Omental fat pad (tissue), 4 donors: ENCODE results near the gene GLP2R. TPM values are rescaled to one million over a fixed set of nuclear protein-coding genes. Genes with fewer than 3 reads are reported as not detected.

Experiments
- ATAC-seq: fragments of 150-250 bp; one replicate; pipeline ENCODE4 v1.9.1; 2016; ENCODE audit warnings: mild to moderate bottlenecking, moderate library complexity; ENCODE audit not compliant: low FRiP score
- DNase-seq: peaks from one replicate; pipeline ENCODE4 v3.0.0-alpha.2; 2019; ENCODE audit warnings: low spot score
- total RNA-seq, 4 donors: library from RNA; depleted of rRNA; stranded (reverse); fragments of >200 nt; gene quantifications; one replicate each; pipeline ENCODE4 v1.1.0, GENCODE V29; 2016
- TF ChIP-seq, protein P1 (sequence below), 3 donors: fragments of 450-650 bp; IDR thresholded peaks; one replicate each; pipeline ENCODE4 v1.5.1; 2016 to 2017; ENCODE audit warnings: antibody characterized with exemption in 3 of 3, mild to moderate bottlenecking in 3 of 3, moderate library complexity in 2 of 3

GLP2R gene
- total RNA-seq, 4 donors from 2014 or later, result 11.2 to 33.0 (median 21.3) TPM

- ATAC-seq, result no peak
- TF ChIP-seq, protein P1, sequence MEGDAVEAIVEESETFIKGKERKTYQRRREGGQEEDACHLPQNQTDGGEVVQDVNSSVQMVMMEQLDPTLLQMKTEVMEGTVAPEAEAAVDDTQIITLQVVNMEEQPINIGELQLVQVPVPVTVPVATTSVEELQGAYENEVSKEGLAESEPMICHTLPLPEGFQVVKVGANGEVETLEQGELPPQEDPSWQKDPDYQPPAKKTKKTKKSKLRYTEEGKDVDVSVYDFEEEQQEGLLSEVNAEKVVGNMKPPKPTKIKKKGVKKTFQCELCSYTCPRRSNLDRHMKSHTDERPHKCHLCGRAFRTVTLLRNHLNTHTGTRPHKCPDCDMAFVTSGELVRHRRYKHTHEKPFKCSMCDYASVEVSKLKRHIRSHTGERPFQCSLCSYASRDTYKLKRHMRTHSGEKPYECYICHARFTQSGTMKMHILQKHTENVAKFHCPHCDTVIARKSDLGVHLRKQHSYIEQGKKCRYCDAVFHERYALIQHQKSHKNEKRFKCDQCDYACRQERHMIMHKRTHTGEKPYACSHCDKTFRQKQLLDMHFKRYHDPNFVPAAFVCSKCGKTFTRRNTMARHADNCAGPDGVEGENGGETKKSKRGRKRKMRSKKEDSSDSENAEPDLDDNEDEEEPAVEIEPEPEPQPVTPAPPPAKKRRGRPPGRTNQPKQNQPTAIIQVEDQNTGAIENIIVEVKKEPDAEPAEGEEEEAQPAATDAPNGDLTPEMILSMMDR (IDR thresholded peaks at IDR 0.05), result no peak
- no peak for DNase-seq
These were observed 23.0 kb upstream of the GLP2R start for GRCh38 chr17:9802697-9803096.

DNA sequence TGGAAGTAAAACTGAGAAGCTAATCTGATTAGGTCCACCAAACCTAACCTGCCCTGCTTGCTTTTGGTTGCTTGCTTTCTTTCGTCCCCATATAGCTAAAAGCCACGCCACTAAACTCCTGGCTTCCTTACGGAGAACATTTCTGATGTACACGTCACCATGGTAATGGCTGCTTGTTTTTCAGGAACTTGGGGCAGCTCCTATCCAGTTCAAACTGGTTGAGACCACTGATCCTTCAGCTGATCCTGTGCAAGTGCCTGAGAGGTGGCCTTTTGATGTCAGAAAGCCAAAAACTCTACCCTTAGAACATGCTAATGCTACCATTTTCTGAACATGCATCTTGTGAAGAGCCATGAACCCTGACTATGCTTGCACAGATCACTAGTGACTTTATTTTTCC lies 20.0 kb upstream of the GLP2R start:
- TF ChIP-seq, protein P1 (IDR thresholded peaks at IDR 0.05), result no peak
- DNase-seq (no peak), ATAC-seq (no peak)

GRCh38 chr17:9806699-9807098 lies 19.0 kb upstream of the GLP2R start:
- ATAC-seq, result no peak
- no peak for DNase-seq
- TF ChIP-seq, protein P1 (IDR thresholded peaks at IDR 0.05), result no peak

DNA sequence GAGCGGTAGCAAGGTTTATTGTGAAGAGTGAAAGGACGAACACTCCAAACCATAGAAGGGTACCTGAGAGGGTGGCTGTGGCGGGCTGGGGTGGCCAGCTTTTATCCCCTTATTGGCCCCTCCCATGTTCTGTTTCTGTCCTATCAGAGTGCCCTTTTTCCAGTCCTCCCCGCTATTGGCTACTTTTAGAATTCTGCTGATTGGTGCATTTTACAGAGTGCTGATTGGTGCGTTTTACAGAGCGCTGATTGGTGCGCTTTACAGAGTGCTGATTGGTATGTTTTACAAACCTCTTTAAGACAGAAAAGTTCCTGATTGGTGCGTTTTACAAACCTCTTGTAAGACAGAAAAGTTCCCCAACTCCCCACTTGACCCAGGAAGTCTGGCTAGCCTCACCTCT lies 16.3 kb upstream of the GLP2R start:
- TF ChIP-seq, protein P1 (IDR thresholded peaks at IDR 0.05), result no peak
- DNase-seq (no peak), ATAC-seq (no peak)

GRCh38 chr17:9810100-9810949 lies 15.4 kb upstream of the GLP2R start:
- no peak for ATAC-seq
- DNase-seq, result no peak
- TF ChIP-seq, protein P1 (IDR thresholded peaks at IDR 0.05), result no peak

DNA sequence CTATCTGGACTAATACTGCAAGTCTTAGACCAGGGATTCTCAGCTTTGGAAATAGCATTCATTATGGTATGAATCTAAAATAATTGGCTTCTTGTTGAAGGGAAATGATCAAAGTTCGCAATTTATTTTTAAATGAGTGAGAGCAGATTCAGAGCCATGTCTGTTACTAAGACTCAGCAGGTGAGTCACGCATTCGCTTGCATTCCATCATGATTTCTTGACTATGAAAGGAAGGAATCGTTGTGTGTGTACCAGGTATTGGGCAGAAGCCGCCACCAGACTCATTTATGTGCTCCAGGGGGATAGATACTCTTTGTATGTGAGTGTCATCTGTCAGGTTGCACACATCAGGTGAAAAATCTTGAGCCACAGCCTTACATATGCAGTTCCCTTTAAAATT lies 14.6 kb upstream of the GLP2R start:
- TF ChIP-seq, protein P1 (IDR thresholded peaks at IDR 0.05), result no peak
- no peak for ATAC-seq

DNA sequence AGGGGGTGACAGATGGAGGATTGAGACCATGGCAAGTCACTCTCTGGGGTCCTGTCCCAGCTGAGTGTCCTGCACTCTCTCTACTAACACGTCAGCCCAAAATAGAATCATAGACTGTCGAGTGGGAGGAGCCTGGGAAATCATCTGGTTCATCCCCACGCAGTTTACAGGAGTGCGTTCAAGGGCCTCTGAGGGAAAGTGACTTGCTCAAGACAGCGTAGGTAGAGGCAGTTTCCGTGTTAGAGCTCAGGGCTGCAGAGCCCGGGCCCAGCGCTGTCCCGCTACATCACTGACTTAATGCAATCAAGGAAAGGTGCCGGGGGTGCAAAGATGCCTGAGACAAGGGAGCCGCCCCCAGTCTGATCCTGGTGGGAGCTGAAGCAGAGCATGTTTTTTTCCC lies 14.2 kb upstream of the GLP2R start:
- no peak for ATAC-seq
- no peak for DNase-seq
- TF ChIP-seq, protein P1 (IDR thresholded peaks at IDR 0.05), result no peak

More for the DNA sequence above, 14.6 kb upstream of the GLP2R start:
- DNase-seq, result no peak
